HFFc6 (cell line): ENCODE data around the gene EIF4G3. TPM values are rescaled to one million over a fixed set of nuclear protein-coding genes. Genes with fewer than 3 reads are reported as not detected.
"Not testable (repeated sequence)": the region's sequence is repeated elsewhere in the genome, so short reads cannot be mapped to it uniquely, and the experiment has no call there.

Source experiments
- DNase-seq: peaks from one replicate; pipeline ENCODE4 v3.0.0-alpha.2; 2018
- H3K27ac Mint-ChIP-seq: 2 replicates; pipeline ENCODE4 v1.8.0; 2020; ENCODE audit warnings: mild to moderate bottlenecking, mixed read lengths
- H3K27me3 Mint-ChIP-seq: 2 replicates; pipeline ENCODE4 v1.8.0; 2021; ENCODE audit warnings: mild to moderate bottlenecking, moderate library complexity, mixed read lengths; ENCODE audit not compliant: insufficient read depth
- H3K36me3 Mint-ChIP-seq: 2 replicates; pipeline ENCODE4 v1.8.0; 2021; ENCODE audit warnings: low read depth, mixed read lengths
- H3K4me1 Mint-ChIP-seq: 2 replicates; pipeline ENCODE4 v1.8.0; 2020; ENCODE audit warnings: low read depth, mixed read lengths
- H3K4me3 Mint-ChIP-seq: 2 replicates; pipeline ENCODE4 v1.8.0; 2020; ENCODE audit warnings: mild to moderate bottlenecking, moderate library complexity, mixed read lengths
- H3K9me3 Mint-ChIP-seq: 2 replicates; pipeline ENCODE4 v1.8.0; 2020; ENCODE audit warnings: mild to moderate bottlenecking, mixed read lengths
- CTCF ChIP-seq: fragments of 200-600 bp; sonication (generic); IDR thresholded peaks from 2 replicates; pipeline ENCODE4 v1.5.0; 2021; ENCODE audit warnings: antibody characterized with exemption, mild to moderate bottlenecking
- total RNA-seq, 6 experiments: library from RNA; stranded (reverse); fragmentation: NEBNext Ultra II Directional; extraction: Animal tissue kit (Norgen Biotek cat#: 25700); gene quantifications; 2 replicates in 1 of 6; 3 replicates in 5 of 6; pipeline ENCODE4 v1.2.3, GENCODE V29; 2021

EIF4G3 gene
- total RNA-seq, 6 experiments from 2014 or later: 79.5 to 88.6 (median 82.0) TPM

GRCh38 chr1:21058035-21058793 is 118.5 kb downstream of the EIF4G3 start:
- Mint-ChIP-seq H3K4me3 (no peak overlapping the region), H3K36me3 (peaks cover 5% of the 10 kb centered on the region), H3K9me3 (no peaks in the 10 kb centered on the region), H3K27ac (no peak overlapping the region), H3K27me3 (peaks cover 3% of the 10 kb centered on the region; the same call in 1 of the 2 replicates), H3K4me1 (peaks cover 45% of the 10 kb centered on the region)
- no peak for DNase-seq
- no peak for TF ChIP-seq CTCF

- not testable (repeated sequence) for H3K27ac Mint-ChIP-seq, H3K36me3 Mint-ChIP-seq
Observed at GRCh38 chr1:21053189-21053928, 123.3 kb downstream of the EIF4G3 start.

GRCh38 chr1:21052034-21052433 is 124.7 kb downstream of the EIF4G3 start:
- Mint-ChIP-seq H3K27me3 (no peaks in the 10 kb centered on the region), H3K4me3 (no peak overlapping the region), H3K36me3 (peaks cover 7% of the 10 kb centered on the region; the same call in 1 of the 2 replicates), H3K27ac (no peak overlapping the region), H3K9me3 (no peaks in the 10 kb centered on the region), H3K4me1 (peaks cover 31% of the 10 kb centered on the region)
- no peak for DNase-seq
- TF ChIP-seq CTCF: no peak

More at GRCh38 chr1:21053189-21053928, 123.3 kb downstream of the EIF4G3 start:
- H3K9me3 Mint-ChIP-seq, DNase-seq, H3K4me3 Mint-ChIP-seq, H3K27me3 Mint-ChIP-seq: not testable (repeated sequence)
- H3K4me1 Mint-ChIP-seq: peaks cover 44% of the 10 kb centered on the region

GRCh38 chr1:21051177-21051825 is 125.4 kb downstream of the EIF4G3 start:
- Mint-ChIP-seq H3K4me1 (peaks cover 27% of the 10 kb centered on the region), H3K36me3 (peaks cover 7% of the 10 kb centered on the region; the same call in 1 of the 2 replicates), H3K9me3 (no peaks in the 10 kb centered on the region), H3K4me3 (no peak overlapping the region), H3K27ac (no peak overlapping the region), H3K27me3 (no peaks in the 10 kb centered on the region)
- TF ChIP-seq CTCF: no peak
- DNase-seq: no peak

- Mint-ChIP-seq H3K27ac (no peak overlapping the region), H3K27me3 (no peaks in the 10 kb centered on the region), H3K4me3 (no peak overlapping the region), H3K4me1 (peaks cover 15% of the 10 kb centered on the region), H3K36me3 (peaks cover 7% of the 10 kb centered on the region; the same call in 1 of the 2 replicates), H3K9me3 (no peaks in the 10 kb centered on the region)
- no peak for DNase-seq
- TF ChIP-seq CTCF: no peak
Observed at GRCh38 chr1:21050031-21050430, 126.7 kb downstream of the EIF4G3 start.
